ENCODE measurements around the gene NALCN.

The NALCN gene

GRCh38 chr13:101416181-101417042 is at the start of gene NALCN:
Gene NALCN, minus strand, starts transcription at chr13:101416508. Its CDS starts 17,382 bp downstream, at chr13:101399126.
- no peak for DNase-seq (ENCODE audit: extremely low read depth in 1 of 2, low read depth in 1 of 2)

DNA sequence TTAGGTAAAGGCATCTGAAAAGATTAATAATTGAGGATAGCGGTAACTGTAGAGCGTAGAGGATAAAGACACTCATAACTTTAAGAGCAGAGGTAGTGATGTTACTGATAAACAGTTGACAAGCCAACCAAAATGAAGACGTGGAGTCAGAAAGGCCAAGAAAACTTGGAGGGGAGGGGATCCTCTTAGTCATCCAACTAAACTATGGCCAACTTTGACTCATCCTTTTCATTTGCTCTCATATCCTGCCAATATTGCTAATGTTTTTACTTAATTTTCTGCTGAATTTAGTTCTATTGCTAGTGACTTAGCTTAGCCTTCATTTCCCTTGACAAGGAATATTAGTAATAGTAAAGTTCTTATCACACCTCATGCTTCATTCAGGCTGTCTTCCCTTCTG is 49.6 kb upstream of the NALCN start:
- no peak for DNase-seq (ENCODE audit: extremely low read depth in 1 of 2, low read depth in 1 of 2)

- no peak for DNase-seq (ENCODE audit: extremely low read depth in 1 of 2, low read depth in 1 of 2)
Measured at GRCh38 chr13:101457176-101457575, 40.9 kb upstream of the NALCN start.

DNA sequence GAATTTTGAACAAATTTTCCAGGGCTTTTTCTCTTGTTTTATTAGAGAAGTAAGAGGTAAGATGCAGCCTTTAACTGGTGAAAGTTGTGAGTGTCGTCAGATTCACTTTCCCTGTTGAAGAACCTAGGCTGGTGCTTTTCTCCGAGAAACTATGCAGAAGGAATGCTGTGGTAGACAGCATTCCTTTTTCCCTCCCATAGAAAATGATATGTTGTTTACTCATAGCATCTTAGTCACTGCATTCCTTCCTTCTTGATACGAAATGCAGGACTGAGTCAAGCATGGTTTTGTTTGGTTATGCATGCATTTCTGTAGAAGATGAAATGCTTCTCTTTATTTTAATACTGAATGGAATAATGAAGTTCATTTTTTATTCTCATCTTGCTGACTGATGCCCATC is 39.6 kb upstream of the NALCN start:
- DNase-seq (ENCODE audit: extremely low read depth in 1 of 2, low read depth in 1 of 2) = no peak

- DNase-seq (ENCODE audit: extremely low read depth in 1 of 2, low read depth in 1 of 2) = no peak
Measured at GRCh38 chr13:101454767-101455166, 38.5 kb upstream of the NALCN start.

DNA sequence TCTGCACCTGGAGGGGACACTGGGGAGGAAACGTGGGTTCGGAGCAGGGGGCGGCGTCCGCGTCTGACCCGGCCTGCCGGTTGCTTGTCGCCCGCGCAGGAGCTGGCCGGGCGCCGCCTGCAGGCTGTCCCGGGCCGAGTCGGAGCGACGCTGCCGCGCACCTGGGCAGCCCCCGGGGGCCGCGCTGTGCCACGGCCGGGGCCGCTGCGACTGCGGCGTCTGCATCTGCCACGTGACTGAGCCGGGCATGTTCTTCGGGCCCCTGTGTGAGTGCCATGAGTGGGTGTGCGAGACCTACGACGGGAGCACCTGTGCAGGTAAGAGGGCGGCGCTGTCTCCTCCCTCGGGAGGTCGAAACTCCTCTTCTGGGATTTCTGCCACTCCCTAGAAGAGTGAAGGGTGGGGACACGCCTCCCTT is 37.5 kb upstream of the NALCN start:
- no peak for DNase-seq (ENCODE audit: extremely low read depth in 1 of 2, low read depth in 1 of 2)

GRCh38 chr13:101452519-101453485 is 36.5 kb upstream of the NALCN start, which contains the start of gene ITGBL1:
Gene ITGBL1, plus strand, starts transcription at chr13:101452675. Its CDS starts 159 bp downstream, at chr13:101452834.
- DNase-seq (ENCODE audit: extremely low read depth in 1 of 2, low read depth in 1 of 2) = no peak

DNA sequence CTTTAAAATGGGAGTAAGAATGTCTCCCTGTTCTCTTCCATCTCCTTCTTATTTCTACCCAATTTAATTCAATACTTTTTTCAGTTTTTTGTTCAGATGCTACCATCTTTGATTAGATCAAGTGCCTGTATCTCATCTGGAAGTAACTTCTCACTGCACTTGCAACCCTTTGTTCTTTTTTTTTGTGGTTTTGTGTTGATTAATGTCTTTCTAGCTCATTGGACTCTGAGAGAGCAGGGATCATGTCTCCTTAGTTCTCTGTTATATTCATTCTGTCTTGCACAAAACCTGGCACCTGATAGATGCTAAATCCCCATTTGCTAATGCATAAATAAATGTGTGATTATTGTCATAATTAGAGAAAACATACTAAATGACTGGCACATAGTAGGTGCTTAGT is 35.3 kb upstream of the NALCN start:
- no peak for DNase-seq (ENCODE audit: extremely low read depth in 1 of 2, low read depth in 1 of 2)

DNA sequence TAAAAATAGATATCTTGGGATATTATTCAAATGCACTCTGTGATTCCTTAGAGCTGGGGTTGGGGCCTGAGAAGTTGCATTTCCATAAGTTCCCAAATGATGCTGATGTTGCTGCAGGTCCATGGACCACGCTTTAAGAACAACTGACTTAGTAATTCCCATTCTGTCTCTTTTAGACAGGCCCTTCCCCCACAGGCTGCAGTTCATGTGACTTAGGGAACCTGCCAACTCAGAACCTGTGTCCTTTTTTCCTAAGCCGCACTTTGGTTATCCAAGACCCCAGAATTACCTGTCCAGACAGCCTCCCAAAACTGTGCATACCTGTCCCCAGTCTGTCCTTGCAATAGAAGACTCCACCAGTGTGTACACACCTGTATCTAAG is 34.4 kb upstream of the NALCN start:
- DNase-seq (ENCODE audit: extremely low read depth in 1 of 2, low read depth in 1 of 2) = no peak

DNA sequence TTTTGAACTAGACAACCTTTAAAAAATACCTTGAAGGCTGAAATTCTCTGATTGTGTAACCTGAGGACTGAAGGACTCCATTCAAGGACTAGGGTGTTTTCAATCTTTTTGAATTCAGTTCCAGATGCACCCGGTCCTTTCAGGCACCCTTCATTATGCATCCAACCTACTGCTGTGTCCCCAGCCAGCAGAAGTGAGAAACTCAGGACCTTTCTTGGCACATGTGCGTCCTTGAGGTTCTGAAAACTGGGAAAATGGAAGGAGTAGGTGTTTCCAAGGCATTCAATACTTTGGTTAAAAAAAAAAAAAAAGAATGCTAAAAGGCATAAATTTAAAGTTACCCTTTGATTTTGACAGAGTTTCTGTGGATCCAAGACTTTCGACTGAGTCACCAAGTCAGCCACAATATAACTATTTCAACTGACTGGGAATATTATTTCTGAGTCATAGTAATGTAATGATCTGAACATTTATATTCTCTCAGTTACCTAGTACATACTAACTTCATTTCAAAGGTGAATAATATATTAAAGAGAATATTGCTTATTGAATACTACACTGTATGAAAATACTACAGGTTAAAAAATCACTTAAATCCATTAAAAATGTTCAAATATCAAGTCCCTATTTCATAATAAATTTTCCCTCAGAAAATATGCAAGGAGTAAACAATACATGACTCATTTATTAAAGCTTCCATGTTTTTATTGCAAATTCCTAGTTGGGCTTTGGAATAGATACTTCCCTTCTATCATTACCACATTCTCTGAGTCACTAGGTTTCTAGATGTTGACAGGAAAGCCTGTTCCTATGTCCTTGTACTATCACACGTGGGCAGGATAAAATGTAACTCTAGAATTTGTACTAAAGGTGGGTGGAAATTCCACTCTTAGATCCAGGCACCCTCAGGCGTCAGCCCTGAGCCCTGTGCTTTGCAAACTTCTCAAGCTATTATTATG is 33.8 kb upstream of the NALCN start:
- no peak for DNase-seq (ENCODE audit: extremely low read depth in 1 of 2, low read depth in 1 of 2)

DNA sequence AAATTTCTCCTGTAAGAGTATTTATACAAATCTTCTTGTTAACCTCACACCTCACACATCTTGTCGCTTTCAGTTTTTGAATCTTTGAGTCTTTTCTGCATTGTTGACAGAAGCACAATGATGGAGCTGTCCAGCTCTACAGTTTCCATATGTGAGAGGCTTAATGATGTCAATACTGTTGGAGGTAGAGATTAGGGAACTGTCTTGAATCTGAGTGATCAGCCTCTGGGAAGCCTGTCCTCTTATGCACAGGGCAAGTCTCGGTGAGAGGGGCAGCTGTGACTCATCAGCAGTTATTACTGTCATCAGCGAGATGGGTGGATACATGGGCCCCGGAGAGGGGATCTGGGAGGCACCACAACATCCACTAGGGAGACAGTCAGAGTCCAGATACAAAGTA is 31.5 kb upstream of the NALCN start:
- DNase-seq (ENCODE audit: extremely low read depth in 1 of 2, low read depth in 1 of 2) = no peak

GRCh38 chr13:101434486-101434885 is 18.2 kb upstream of the NALCN start:
- no peak for DNase-seq (ENCODE audit: extremely low read depth in 1 of 2, low read depth in 1 of 2)

- DNase-seq (ENCODE audit: extremely low read depth in 1 of 2, low read depth in 1 of 2) = no peak
Measured at GRCh38 chr13:101433895-101434294, 17.6 kb upstream of the NALCN start.

DNA sequence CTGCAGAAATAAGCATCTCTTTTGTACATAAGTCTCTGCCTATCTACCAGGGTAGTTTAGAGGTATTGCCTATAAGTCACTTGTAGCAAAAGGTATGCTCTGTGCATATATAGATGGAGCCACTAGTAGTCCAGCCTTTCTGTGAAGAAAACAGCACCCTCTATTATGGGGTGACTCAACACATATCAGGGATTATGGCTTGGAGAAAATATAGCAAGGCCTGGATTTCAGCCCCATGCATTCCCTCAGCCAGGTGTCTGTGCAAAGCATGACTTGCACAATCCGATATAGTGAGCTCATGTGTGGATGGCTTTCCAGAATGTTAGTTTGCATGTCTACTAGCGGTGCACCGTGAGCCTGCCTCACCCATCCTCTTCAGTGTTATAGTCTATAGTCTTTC is 13.4 kb upstream of the NALCN start:
- no peak for DNase-seq (ENCODE audit: extremely low read depth in 1 of 2, low read depth in 1 of 2)

DNA sequence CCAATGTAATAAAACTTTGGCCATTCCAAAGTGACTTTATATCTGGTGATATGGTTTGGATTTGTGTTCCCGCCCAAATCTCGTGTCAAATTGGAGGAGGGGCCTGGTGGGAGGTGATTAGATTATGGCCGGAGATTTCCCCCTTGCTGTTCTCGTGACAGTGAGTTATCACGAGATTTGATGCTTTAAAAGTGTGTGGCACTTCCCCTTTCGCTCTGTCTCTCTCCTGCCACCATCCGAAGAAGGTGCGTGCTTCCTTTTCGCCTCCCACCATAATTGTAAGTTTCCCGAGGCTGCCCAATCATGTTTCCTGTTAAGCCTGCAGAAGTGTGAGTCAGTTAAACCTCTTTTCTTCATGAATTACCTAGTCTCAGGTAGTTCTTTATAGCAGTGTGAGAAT is 9.3 kb upstream of the NALCN start:
- no peak for DNase-seq (ENCODE audit: extremely low read depth in 1 of 2, low read depth in 1 of 2)

- DNase-seq (ENCODE audit: extremely low read depth in 1 of 2, low read depth in 1 of 2) = no peak
Measured at GRCh38 chr13:101425156-101425471, 8.8 kb upstream of the NALCN start.

GRCh38 chr13:101424381-101425155 is 8.3 kb upstream of the NALCN start:
- DNase-seq (ENCODE audit: extremely low read depth in 1 of 2, low read depth in 1 of 2) = no peak

- no peak for DNase-seq (ENCODE audit: extremely low read depth in 1 of 2, low read depth in 1 of 2)
Measured at GRCh38 chr13:101423872-101424271, 7.6 kb upstream of the NALCN start.

- no peak for DNase-seq (ENCODE audit: extremely low read depth in 1 of 2, low read depth in 1 of 2)
Measured at GRCh38 chr13:101417501-101417900, 1.2 kb upstream of the NALCN start.

GRCh38 chr13:101417043-101417406 is 717 bp upstream of the NALCN start:
- DNase-seq (ENCODE audit: extremely low read depth in 1 of 2, low read depth in 1 of 2) = no peak
